CD8-positive, alpha-beta memory T cell (primary cell): ENCODE results near the gene AFDN. TPM values are rescaled to one million over a fixed set of nuclear protein-coding genes. Genes with fewer than 3 reads are reported as not detected.

Experiments
- CTCF ChIA-PET: fragments of 350-600 bp; sonication (Branson Sonifier 250); formaldehyde crosslinking; loops from one replicate; lab custom pipeline; 2021; ENCODE audit warnings: antibody characterized with exemption; lab: Charles Lee
- POLR2A ChIA-PET: fragments of 350-600 bp; sonication (Branson Sonifier 250); formaldehyde crosslinking; loops from one replicate; lab custom pipeline; 2021; ENCODE audit warnings: antibody characterized with exemption; lab: Charles Lee
- DNase-seq, 5 donors: peaks; one replicate each; pipeline versions ENCODE4 v3.0.0 to v3.0.0-alpha.2; 2020 to 2022; ENCODE audit warnings: mixed read lengths in 1 of 5
- H3K27ac ChIP-seq: one replicate; pipeline ENCODE4 v1.7.0; 2013; ENCODE audit warnings: low read depth, mild to moderate bottlenecking, low read length, moderate library complexity
- H3K27me3 ChIP-seq: 2 replicates; pipeline ENCODE4 v1.7.0; 2013; ENCODE audit warnings: low read length, mild to moderate bottlenecking; ENCODE audit not compliant: insufficient read depth, poor library complexity, severe bottlenecking
- H3K36me3 ChIP-seq: 2 replicates; pipeline ENCODE4 v1.7.0; 2013; ENCODE audit warnings: mild to moderate bottlenecking, low read length, moderate library complexity; ENCODE audit not compliant: insufficient read depth
- H3K4me1 ChIP-seq: 2 replicates; pipeline ENCODE4 v1.7.0; 2013; ENCODE audit warnings: mild to moderate bottlenecking, low read length, moderate library complexity; ENCODE audit not compliant: insufficient read depth
- H3K4me3 ChIP-seq: 2 replicates; pipeline ENCODE4 v1.7.0; 2013; ENCODE audit warnings: mild to moderate bottlenecking, low read length
- H3K9me3 ChIP-seq: 2 replicates; pipeline ENCODE4 v1.7.0; 2013; ENCODE audit warnings: mild to moderate bottlenecking, low read length
- H3K27ac Mint-ChIP-seq, 8 donors: one replicate each; pipeline ENCODE4 v1.8.0; 2020 to 2021; ENCODE audit warnings: mixed read lengths in 8 of 8, mild to moderate bottlenecking in 6 of 8, inconsistent platforms in 3 of 8, moderate library complexity in 3 of 8
- H3K27me3 Mint-ChIP-seq, 2 donors: one replicate each; pipeline ENCODE4 v1.8.0; 2020 to 2021; ENCODE audit warnings: mixed read lengths in 2 of 2, mild to moderate bottlenecking in 1 of 2, moderate library complexity in 1 of 2
- H3K36me3 Mint-ChIP-seq, 3 donors: one replicate each; pipeline ENCODE4 v1.8.0; 2020 to 2021; ENCODE audit warnings: mixed read lengths in 3 of 3, inconsistent platforms in 1 of 3, mild to moderate bottlenecking in 1 of 3
- H3K4me1 Mint-ChIP-seq, 3 donors: one replicate each; pipeline ENCODE4 v1.8.0; 2020 to 2021; ENCODE audit warnings: mixed read lengths in 3 of 3, inconsistent platforms in 1 of 3, mild to moderate bottlenecking in 1 of 3
- H3K4me3 Mint-ChIP-seq, 7 donors: one replicate each; pipeline ENCODE4 v1.8.0; 2020 to 2021; ENCODE audit warnings: mixed read lengths in 7 of 7, mild to moderate bottlenecking in 6 of 7, moderate library complexity in 4 of 7, inconsistent platforms in 2 of 7
- H3K9me3 Mint-ChIP-seq, 5 donors: one replicate each; pipeline ENCODE4 v1.8.0; 2020 to 2022; ENCODE audit warnings: mixed read lengths in 5 of 5, mild to moderate bottlenecking in 3 of 5, moderate library complexity in 2 of 5, inconsistent platforms in 1 of 5
- polyA plus RNA-seq: library from polyadenylated mRNA; unstranded; fragments of 300-500 nt; fragmentation: Illumina TruSeq; gene quantifications from one replicate; pipeline ENCODE4 v1.2.3, GENCODE V29; 2021
- total RNA-seq, 2 experiments: library from RNA; stranded (reverse); gene quantifications; one replicate each; pipeline ENCODE4 v1.2.3, GENCODE V29; 2021

Gene AFDN
- total and polyA plus RNA-seq, 3 experiments from 2014 or later: 3.5 to 21.3 (median 19.0) TPM

DNA sequence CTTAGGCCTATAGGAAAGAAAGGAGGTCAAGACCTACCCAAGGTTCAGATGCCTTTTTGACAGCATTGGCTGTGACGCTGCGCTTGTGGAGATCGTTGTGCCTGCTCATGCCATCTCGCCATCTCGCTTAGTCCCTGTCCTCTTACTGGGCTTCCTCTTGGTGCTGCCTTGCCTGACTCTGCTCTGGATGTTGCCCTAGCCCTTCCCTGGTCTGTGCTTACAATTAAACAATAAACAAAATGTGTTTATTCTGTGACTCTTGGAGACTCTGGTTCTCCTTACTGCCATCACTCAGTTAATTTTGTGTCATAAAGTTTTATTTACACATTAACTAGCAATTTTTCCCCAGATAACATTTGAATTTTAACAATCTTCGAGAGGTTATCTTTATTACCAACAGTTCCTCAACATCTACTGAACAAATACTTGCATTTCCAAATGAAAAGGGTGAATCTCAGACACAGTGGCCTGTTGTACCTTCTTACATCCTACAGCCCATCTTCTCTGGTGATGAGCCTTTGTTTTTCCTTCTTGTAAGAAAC lies 11.6 kb downstream of the AFDN start:
- Mint-ChIP-seq H3K27me3 (peaks cover 6 to 16% of the 10 kb centered on the region in 2 donors), H3K27ac (no peak overlapping the region), H3K36me3 (no peaks in the 10 kb centered on the region), H3K4me1 (peaks cover 0 to 2% (median under 1%) of the 10 kb centered on the region in 3 donors), H3K4me3 (no peak overlapping the region), H3K9me3 (peaks cover 0 to under 1% (median 0%) of the 10 kb centered on the region in 5 donors)
- POLR2A ChIA-PET: no interaction called here
- Histone ChIP-seq H3K4me3 (no peak overlapping the region), H3K36me3 (no peaks in the 10 kb centered on the region), H3K27me3 (no peaks in the 10 kb centered on the region), H3K4me1 (no peaks in the 10 kb centered on the region), H3K9me3 (no peaks in the 10 kb centered on the region), H3K27ac (no peak overlapping the region)
- DNase-seq: no peak
- CTCF ChIA-PET: no interaction called here

DNA sequence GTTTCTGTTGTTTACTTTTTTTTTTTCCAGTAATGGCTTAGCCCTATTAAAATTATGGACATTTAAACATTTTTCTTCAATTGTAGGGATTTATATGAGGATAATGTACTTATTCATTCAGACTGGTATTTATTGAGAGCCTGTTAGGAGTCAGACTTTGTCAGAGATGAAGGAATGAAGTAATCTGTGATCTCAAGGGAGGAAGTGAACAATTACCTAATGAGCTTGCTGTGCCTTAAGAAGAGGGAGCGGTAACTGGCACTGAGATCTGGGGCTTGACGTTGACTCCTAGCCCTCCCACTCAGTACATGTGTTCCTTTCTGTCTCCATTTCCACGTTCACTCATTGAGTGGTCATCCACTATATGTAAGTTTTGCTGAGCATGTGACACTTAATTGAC lies 12.6 kb downstream of the AFDN start:
- Mint-ChIP-seq H3K27me3 (peaks cover 5 to 15% of the 10 kb centered on the region in 2 donors), H3K4me3 (no peak overlapping the region), H3K9me3 (no peaks in the 10 kb centered on the region), H3K36me3 (no peaks in the 10 kb centered on the region), H3K27ac (no peak overlapping the region), H3K4me1 (no peaks in the 10 kb centered on the region)
- Histone ChIP-seq H3K27ac (no peak overlapping the region), H3K4me1 (no peaks in the 10 kb centered on the region), H3K36me3 (no peaks in the 10 kb centered on the region), H3K9me3 (no peaks in the 10 kb centered on the region), H3K27me3 (no peaks in the 10 kb centered on the region), H3K4me3 (no peak overlapping the region)
- ChIA-PET POLR2A (no interaction called here), CTCF (interaction anchor here (0.7 kb wide), 1 partner anchor 11 kb away, joined by 4 read pairs; no protein-coding TSS in a partner anchor)
- no peak for DNase-seq

DNA sequence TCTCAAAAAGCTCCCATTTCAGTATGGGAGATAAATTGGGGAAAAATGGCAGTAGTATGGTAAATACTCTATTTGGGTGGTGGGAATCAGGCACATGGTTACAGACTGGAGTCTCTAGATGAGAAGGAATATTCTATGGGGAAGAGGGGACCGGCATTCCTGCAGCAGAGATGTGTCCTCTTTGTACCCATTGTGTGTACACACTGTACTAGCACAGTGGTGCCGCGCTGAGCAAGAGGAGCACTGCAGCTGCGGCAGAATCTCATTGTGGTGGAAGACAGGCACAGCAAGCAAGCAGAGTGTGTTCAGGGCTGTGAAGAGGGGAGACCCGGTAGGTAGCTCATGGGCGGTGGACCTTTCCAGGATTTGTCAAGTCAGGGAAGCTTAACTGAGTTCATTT lies 13.0 kb downstream of the AFDN start:
- Histone ChIP-seq H3K9me3 (no peaks in the 10 kb centered on the region), H3K4me1 (no peaks in the 10 kb centered on the region), H3K27ac (no peak overlapping the region), H3K27me3 (no peaks in the 10 kb centered on the region), H3K4me3 (no peak overlapping the region), H3K36me3 (no peaks in the 10 kb centered on the region)
- Mint-ChIP-seq H3K27me3 (peaks cover 5 to 15% of the 10 kb centered on the region in 2 donors), H3K9me3 (no peaks in the 10 kb centered on the region), H3K36me3 (no peaks in the 10 kb centered on the region), H3K27ac (no peak overlapping the region), H3K4me1 (no peaks in the 10 kb centered on the region), H3K4me3 (no peak overlapping the region)
- ChIA-PET CTCF (interaction anchor here (0.7 kb wide), 1 partner anchor 11 kb away, joined by 4 read pairs; no protein-coding TSS in a partner anchor), POLR2A (no interaction called here)
- DNase-seq: no peak

DNA sequence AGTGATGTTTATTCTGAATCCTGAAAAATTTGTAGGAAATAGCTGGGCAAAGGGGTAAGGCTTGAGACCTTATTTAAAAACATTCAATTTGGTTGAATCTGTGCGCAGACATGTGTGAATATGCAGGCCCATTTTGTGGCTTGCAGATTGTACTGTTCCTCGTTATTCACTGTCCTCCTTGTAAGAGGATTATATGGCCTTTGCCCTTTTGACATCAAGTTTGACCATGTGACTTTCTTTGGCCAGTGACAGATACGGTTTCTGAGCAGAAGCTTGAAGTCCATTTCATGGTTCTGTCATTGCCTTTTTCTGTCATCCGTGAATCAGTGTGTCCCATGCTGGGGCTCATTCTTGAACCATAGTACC lies 13.4 kb downstream of the AFDN start:
- Mint-ChIP-seq H3K4me3 (no peak overlapping the region), H3K9me3 (no peaks in the 10 kb centered on the region), H3K27me3 (peaks cover 5 to 12% of the 10 kb centered on the region in 2 donors), H3K36me3 (no peaks in the 10 kb centered on the region), H3K27ac (no peak overlapping the region), H3K4me1 (no peaks in the 10 kb centered on the region)
- ChIA-PET CTCF (interaction anchor here (0.7 kb wide), 1 partner anchor 11 kb away, joined by 4 read pairs; no protein-coding TSS in a partner anchor), POLR2A (no interaction called here)
- H3K27ac ChIP-seq: no peak overlapping the region
- DNase-seq: no peak
- H3K9me3 ChIP-seq: no peaks in the 10 kb centered on the region
- no peak overlapping the region for H3K4me3 ChIP-seq
- H3K27me3 ChIP-seq: no peaks in the 10 kb centered on the region
- H3K36me3 ChIP-seq: no peaks in the 10 kb centered on the region
- no peaks in the 10 kb centered on the region for H3K4me1 ChIP-seq

DNA sequence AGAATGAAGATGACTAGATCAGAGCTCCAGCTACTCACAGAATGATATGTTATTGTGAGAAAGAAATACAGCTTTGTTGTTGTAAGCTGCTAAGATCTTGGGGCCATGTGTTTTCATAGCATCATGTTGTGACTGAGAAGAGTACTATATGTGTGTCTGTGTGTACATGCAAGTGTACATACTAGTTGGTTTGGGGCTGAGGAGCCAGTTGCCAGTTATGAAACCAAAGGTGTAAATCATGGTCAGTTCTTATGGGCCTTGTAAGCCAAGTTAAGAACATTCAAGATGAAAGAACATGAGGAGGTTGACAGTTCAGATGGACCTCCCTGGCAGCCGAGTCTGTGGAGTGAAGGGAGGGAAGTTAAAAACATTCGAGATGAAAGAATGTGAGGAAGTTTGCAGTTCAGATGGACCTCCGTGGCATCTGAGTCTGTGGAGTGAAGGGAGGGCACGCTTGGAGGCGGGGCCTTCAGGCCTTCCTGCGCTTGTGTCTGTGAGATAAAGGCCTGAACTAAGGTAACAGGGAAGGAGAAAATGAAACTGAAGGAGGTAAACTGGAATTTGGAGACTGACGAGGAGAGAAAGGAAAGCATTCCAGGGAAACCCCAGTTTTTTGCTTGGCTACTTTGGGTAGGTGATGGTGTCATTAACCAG lies 13.9 kb downstream of the AFDN start:
- POLR2A ChIA-PET: no interaction called here
- Histone ChIP-seq H3K4me3 (no peak overlapping the region), H3K36me3 (no peaks in the 10 kb centered on the region), H3K27me3 (no peaks in the 10 kb centered on the region), H3K4me1 (no peaks in the 10 kb centered on the region), H3K27ac (peak overlapping the region; percentile 38), H3K9me3 (no peaks in the 10 kb centered on the region)
- no peak for DNase-seq
- H3K36me3 Mint-ChIP-seq: no peaks in the 10 kb centered on the region
- H3K27me3 Mint-ChIP-seq: peaks cover 5 to 12% of the 10 kb centered on the region in 2 donors
- H3K4me3 Mint-ChIP-seq: no peak overlapping the region
- H3K27ac Mint-ChIP-seq: no peak overlapping the region
- H3K4me1 Mint-ChIP-seq: no peaks in the 10 kb centered on the region
- H3K9me3 Mint-ChIP-seq: peaks cover 0 to under 1% (median 0%) of the 10 kb centered on the region in 5 donors
- CTCF ChIA-PET: no interaction called here

DNA sequence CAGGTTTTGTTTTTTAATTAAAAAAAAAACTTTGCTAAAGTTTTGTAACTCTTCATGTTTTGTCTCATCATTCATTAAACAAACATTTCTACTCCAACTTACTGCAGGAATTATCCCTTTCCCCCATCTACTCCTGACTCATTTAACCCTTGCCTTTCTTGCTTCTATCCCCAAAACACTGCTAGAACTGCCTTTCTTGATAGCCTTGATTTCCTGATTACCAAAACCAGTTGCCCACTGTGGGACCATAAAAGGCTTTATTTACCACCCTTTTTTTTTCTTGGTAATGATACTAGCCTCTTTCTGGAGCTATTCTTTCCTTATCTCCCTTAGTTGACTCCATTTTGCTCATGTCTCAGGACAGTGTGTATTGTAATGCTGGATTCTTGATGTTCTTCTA lies 15.3 kb downstream of the AFDN start:
- Mint-ChIP-seq H3K27me3 (peaks cover 5 to 7% of the 10 kb centered on the region in 2 donors), H3K9me3 (peaks cover 0 to 4% (median 0%) of the 10 kb centered on the region in 5 donors), H3K4me3 (no peak overlapping the region), H3K27ac (no peak overlapping the region), H3K4me1 (no peaks in the 10 kb centered on the region), H3K36me3 (no peaks in the 10 kb centered on the region)
- Histone ChIP-seq H3K4me1 (no peaks in the 10 kb centered on the region), H3K4me3 (no peak overlapping the region), H3K9me3 (no peaks in the 10 kb centered on the region), H3K36me3 (no peaks in the 10 kb centered on the region), H3K27ac (no peak overlapping the region), H3K27me3 (no peaks in the 10 kb centered on the region)
- ChIA-PET CTCF (no interaction called here), POLR2A (no interaction called here)
- no peak for DNase-seq

DNA sequence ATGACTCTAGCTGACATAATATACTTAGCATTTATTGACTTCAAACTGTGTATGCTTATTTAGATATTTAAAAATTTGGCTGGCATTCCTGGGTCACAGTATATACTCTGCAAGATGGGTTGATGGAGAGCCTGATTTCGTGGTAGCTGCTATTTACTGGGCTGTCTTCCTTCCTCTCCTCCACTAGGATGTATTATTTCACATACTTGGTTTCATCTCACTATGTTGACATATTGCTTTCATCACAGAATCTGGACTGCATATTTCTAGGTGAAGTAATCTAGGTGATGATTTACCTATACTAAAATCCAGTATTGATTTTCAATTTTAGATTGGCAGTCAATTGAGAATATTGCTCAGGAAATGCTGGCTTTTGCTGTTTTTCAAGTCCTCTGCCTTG lies 15.7 kb downstream of the AFDN start:
- Mint-ChIP-seq H3K9me3 (peaks cover 0 to 4% (median 0%) of the 10 kb centered on the region in 5 donors), H3K27me3 (peaks cover 5 to 10% of the 10 kb centered on the region in 2 donors), H3K4me3 (no peak overlapping the region), H3K36me3 (no peaks in the 10 kb centered on the region), H3K27ac (no peak overlapping the region), H3K4me1 (no peaks in the 10 kb centered on the region)
- no peak overlapping the region for H3K27ac ChIP-seq
- DNase-seq: no peak
- H3K36me3 ChIP-seq: no peaks in the 10 kb centered on the region
- H3K27me3 ChIP-seq: no peaks in the 10 kb centered on the region
- no peaks in the 10 kb centered on the region for H3K9me3 ChIP-seq
- CTCF ChIA-PET: no interaction called here
- POLR2A ChIA-PET: no interaction called here
- no peaks in the 10 kb centered on the region for H3K4me1 ChIP-seq
- H3K4me3 ChIP-seq: no peak overlapping the region

DNA sequence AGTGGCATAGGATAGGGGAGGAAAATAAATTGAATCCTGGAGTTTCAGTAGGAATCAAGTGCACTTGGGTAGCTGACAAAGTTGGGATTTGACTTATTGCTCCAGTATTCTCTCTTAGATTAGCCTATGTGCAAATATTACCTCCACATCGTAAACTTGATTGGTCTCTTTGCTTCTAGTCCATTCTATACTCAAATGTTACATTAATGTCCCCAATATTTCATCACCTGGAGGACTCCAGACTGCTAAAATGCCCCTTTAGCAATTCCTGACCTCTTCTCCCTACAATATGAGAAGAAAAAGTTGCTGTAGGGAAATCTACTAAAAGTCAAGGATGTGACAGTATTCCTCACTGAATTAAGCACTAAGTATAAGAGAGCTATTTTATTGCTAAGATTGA lies 16.3 kb downstream of the AFDN start:
- H3K27ac ChIP-seq: no peak overlapping the region
- Mint-ChIP-seq H3K4me1 (no peaks in the 10 kb centered on the region), H3K9me3 (peaks cover 0 to 4% (median 0%) of the 10 kb centered on the region in 5 donors), H3K27me3 (peaks cover 5 to 10% of the 10 kb centered on the region in 2 donors), H3K4me3 (no peak overlapping the region), H3K27ac (no peak overlapping the region), H3K36me3 (no peaks in the 10 kb centered on the region)
- no peak overlapping the region for H3K4me3 ChIP-seq
- H3K4me1 ChIP-seq: no peaks in the 10 kb centered on the region
- no peaks in the 10 kb centered on the region for H3K9me3 ChIP-seq
- DNase-seq: no peak
- CTCF ChIA-PET: interaction anchor here (0.7 to 1.1 kb wide), 2 partner anchors 12 to 697 kb away, joined by 3 read pairs; no protein-coding TSS in a partner anchor
- no peaks in the 10 kb centered on the region for H3K27me3 ChIP-seq
- H3K36me3 ChIP-seq: no peaks in the 10 kb centered on the region
- POLR2A ChIA-PET: no interaction called here
